Measurements from ENCODE around the gene TBPL1. TPM values are rescaled to one million over a fixed set of nuclear protein-coding genes. Genes with fewer than 3 reads are reported as not detected.

The TBPL1 gene
- total and polyA plus RNA-seq, 7 experiments from 2014 or later: 21.0 to 51.2 (median 31.2) TPM

GRCh38 chr6:134004714-134005113, 51.7 kb downstream of the TBPL1 start:
- ChIA-PET POLR2A (no interaction called here), CTCF (interaction anchor here (0.7 kb wide), 1 partner anchor 138 kb away, joined by 4 read pairs; no protein-coding TSS in a partner anchor)
- H3K27me3 ChIP-seq (ENCODE audit: control insufficient read depth in 2 of 2, insufficient read depth in 2 of 2, low read length in 2 of 2): no peaks in the 10 kb centered on the region
- DNase-seq (no peak), ATAC-seq (no peak)
- H3K27ac ChIP-seq (ENCODE audit: low read depth, low read length): no peak overlapping the region
- H3K36me3 ChIP-seq (ENCODE audit: control insufficient read depth in 2 of 3, insufficient read depth in 3 of 3, low read length in 3 of 3): no peaks in the 10 kb centered on the region
- Mint-ChIP-seq H3K4me3 (no peak overlapping the region), H3K27ac (no peak overlapping the region), H3K9me3 (peaks cover 0 to 2% (median 0%) of the 10 kb centered on the region in 11 donors), H3K27me3 (peaks cover 12 to 20% (median 17%) of the 10 kb centered on the region in 5 donors), H3K4me1 (peaks cover 0 to 3% (median 0%) of the 10 kb centered on the region in 7 donors), H3K36me3 (peaks cover 0 to 4% (median 0%) of the 10 kb centered on the region in 5 donors)
- intact Hi-C loops (cut with micrococcal nuclease): no loop called here
- no peaks in the 10 kb centered on the region for H3K9me3 ChIP-seq (ENCODE audit: control insufficient read depth in 2 of 3, low read length in 3 of 3)
- H3K4me1 ChIP-seq (ENCODE audit: control insufficient read depth in 2 of 2, insufficient read depth in 2 of 2, low read length in 2 of 2): no peaks in the 10 kb centered on the region
- no peak overlapping the region for H3K4me3 ChIP-seq (ENCODE audit: low read length)

- Mint-ChIP-seq H3K36me3 (peaks cover 0 to 4% (median 0%) of the 10 kb centered on the region in 5 donors), H3K27ac (no peak overlapping the region), H3K4me3 (no peak overlapping the region), H3K27me3 (peaks cover 12 to 20% (median 17%) of the 10 kb centered on the region in 5 donors), H3K4me1 (peaks cover 0 to 3% (median 0%) of the 10 kb centered on the region in 7 donors), H3K9me3 (peaks cover 0 to 1% (median 0%) of the 10 kb centered on the region in 11 donors)
- H3K4me1 ChIP-seq (ENCODE audit: control insufficient read depth in 2 of 2, insufficient read depth in 2 of 2, low read length in 2 of 2): no peaks in the 10 kb centered on the region
- no peaks in the 10 kb centered on the region for H3K9me3 ChIP-seq (ENCODE audit: control insufficient read depth in 2 of 3, low read length in 3 of 3)
- H3K4me3 ChIP-seq (ENCODE audit: low read length): no peak overlapping the region
- no peaks in the 10 kb centered on the region for H3K36me3 ChIP-seq (ENCODE audit: control insufficient read depth in 2 of 3, insufficient read depth in 3 of 3, low read length in 3 of 3)
- ATAC-seq (no peak), DNase-seq (no peak)
- intact Hi-C loops (cut with micrococcal nuclease): no loop called here
- ChIA-PET CTCF (no interaction called here), POLR2A (no interaction called here)
- no peak overlapping the region for H3K27ac ChIP-seq (ENCODE audit: low read depth, low read length)
- no peaks in the 10 kb centered on the region for H3K27me3 ChIP-seq (ENCODE audit: control insufficient read depth in 2 of 2, insufficient read depth in 2 of 2, low read length in 2 of 2)
Observed at GRCh38 chr6:134005800-134006199, 52.8 kb downstream of the TBPL1 start.

- ATAC-seq (no peak), DNase-seq (no peak)
- H3K27me3 Mint-ChIP-seq: peaks cover 12 to 18% (median 17%) of the 10 kb centered on the region in 5 donors
- no peaks in the 10 kb centered on the region for H3K9me3 ChIP-seq (ENCODE audit: control insufficient read depth in 2 of 3, low read length in 3 of 3)
- H3K4me1 Mint-ChIP-seq: peaks cover 0 to 3% (median 0%) of the 10 kb centered on the region in 7 donors
- H3K4me3 ChIP-seq (ENCODE audit: low read length): no peak overlapping the region
- no peaks in the 10 kb centered on the region for H3K27me3 ChIP-seq (ENCODE audit: control insufficient read depth in 2 of 2, insufficient read depth in 2 of 2, low read length in 2 of 2)
- no peaks in the 10 kb centered on the region for H3K36me3 ChIP-seq (ENCODE audit: control insufficient read depth in 2 of 3, insufficient read depth in 3 of 3, low read length in 3 of 3)
- no peak overlapping the region for H3K27ac ChIP-seq (ENCODE audit: low read depth, low read length)
- H3K4me3 Mint-ChIP-seq: no peak overlapping the region
- ChIA-PET CTCF (no interaction called here), POLR2A (no interaction called here)
- H3K4me1 ChIP-seq (ENCODE audit: control insufficient read depth in 2 of 2, insufficient read depth in 2 of 2, low read length in 2 of 2): no peaks in the 10 kb centered on the region
- no peak overlapping the region for H3K27ac Mint-ChIP-seq
- peaks cover 0 to 1% (median 0%) of the 10 kb centered on the region in 11 donors for H3K9me3 Mint-ChIP-seq
- intact Hi-C loops (cut with micrococcal nuclease): no loop called here
- peaks cover 0 to 4% (median 0%) of the 10 kb centered on the region in 5 donors for H3K36me3 Mint-ChIP-seq
Observed at GRCh38 chr6:134007077-134007476, 54.1 kb downstream of the TBPL1 start.

- CTCF ChIA-PET: no interaction called here
- no peak for ATAC-seq
Observed at GRCh38 chr6:134009876-134010275, 56.9 kb downstream of the TBPL1 start.

GRCh38 chr6:134010400-134010799, 57.4 kb downstream of the TBPL1 start:
- intact Hi-C loops (cut with micrococcal nuclease): no loop called here

More at GRCh38 chr6:134009876-134010275, 56.9 kb downstream of the TBPL1 start:
- H3K36me3 ChIP-seq (ENCODE audit: control insufficient read depth in 2 of 3, insufficient read depth in 3 of 3, low read length in 3 of 3): no peaks in the 10 kb centered on the region
- no peaks in the 10 kb centered on the region for H3K9me3 ChIP-seq (ENCODE audit: control insufficient read depth in 2 of 3, low read length in 3 of 3)
- H3K9me3 Mint-ChIP-seq: peaks cover 0 to 1% (median 0%) of the 10 kb centered on the region in 11 donors
- no peaks in the 10 kb centered on the region for H3K27me3 ChIP-seq (ENCODE audit: control insufficient read depth in 2 of 2, insufficient read depth in 2 of 2, low read length in 2 of 2)
- no peaks in the 10 kb centered on the region for H3K4me1 Mint-ChIP-seq
- DNase-seq: no peak
- H3K27me3 Mint-ChIP-seq: peaks cover 5 to 16% (median 11%) of the 10 kb centered on the region in 5 donors
- no peak overlapping the region for H3K27ac ChIP-seq (ENCODE audit: low read depth, low read length)
- H3K36me3 Mint-ChIP-seq: peaks cover 0 to 4% (median 0%) of the 10 kb centered on the region in 5 donors
- no peaks in the 10 kb centered on the region for H3K4me1 ChIP-seq (ENCODE audit: control insufficient read depth in 2 of 2, insufficient read depth in 2 of 2, low read length in 2 of 2)
- POLR2A ChIA-PET: no interaction called here
- intact Hi-C loops (cut with micrococcal nuclease): no loop called here
- no peak overlapping the region for H3K4me3 Mint-ChIP-seq
- no peak overlapping the region for H3K27ac Mint-ChIP-seq
- H3K4me3 ChIP-seq (ENCODE audit: low read length): no peak overlapping the region

GRCh38 chr6:134010974-134011373, 58.0 kb downstream of the TBPL1 start:
- Mint-ChIP-seq H3K27ac (no peak overlapping the region), H3K9me3 (no peaks in the 10 kb centered on the region), H3K36me3 (no peaks in the 10 kb centered on the region), H3K4me3 (no peak overlapping the region), H3K4me1 (no peaks in the 10 kb centered on the region), H3K27me3 (peaks cover 0 to 16% (median 7%) of the 10 kb centered on the region in 5 donors)
- no peak for ATAC-seq
- CTCF ChIA-PET: interaction anchor here (0.6 kb wide), 1 partner anchor 84 kb away, joined by 4 read pairs; no protein-coding TSS in a partner anchor
- intact Hi-C loops (cut with micrococcal nuclease): no loop called here
- Histone ChIP-seq H3K4me1 (ENCODE audit: control insufficient read depth in 2 of 2, insufficient read depth in 2 of 2, low read length in 2 of 2) (no peaks in the 10 kb centered on the region), H3K27ac (ENCODE audit: low read depth, low read length) (no peak overlapping the region), H3K27me3 (ENCODE audit: control insufficient read depth in 2 of 2, insufficient read depth in 2 of 2, low read length in 2 of 2) (no peaks in the 10 kb centered on the region), H3K4me3 (ENCODE audit: low read length) (no peak overlapping the region), H3K9me3 (ENCODE audit: control insufficient read depth in 2 of 3, low read length in 3 of 3) (no peaks in the 10 kb centered on the region), H3K36me3 (ENCODE audit: control insufficient read depth in 2 of 3, insufficient read depth in 3 of 3, low read length in 3 of 3) (no peaks in the 10 kb centered on the region)
- DNase-seq: no peak
- POLR2A ChIA-PET: no interaction called here

More at GRCh38 chr6:134010400-134010799, 57.4 kb downstream of the TBPL1 start:
- H3K27ac Mint-ChIP-seq: no peak overlapping the region
- no peak for DNase-seq
- peaks cover 4 to 16% (median 10%) of the 10 kb centered on the region in 5 donors for H3K27me3 Mint-ChIP-seq
- CTCF ChIA-PET: interaction anchor here (0.6 kb wide), 1 partner anchor 83 kb away, joined by 4 read pairs; no protein-coding TSS in a partner anchor
- peaks cover 0 to 4% (median 0%) of the 10 kb centered on the region in 5 donors for H3K36me3 Mint-ChIP-seq
- H3K27ac ChIP-seq (ENCODE audit: low read depth, low read length): no peak overlapping the region
- ATAC-seq: no peak
- no peaks in the 10 kb centered on the region for H3K27me3 ChIP-seq (ENCODE audit: control insufficient read depth in 2 of 2, insufficient read depth in 2 of 2, low read length in 2 of 2)
- H3K4me1 Mint-ChIP-seq: no peaks in the 10 kb centered on the region
- peaks cover 0 to 1% (median 0%) of the 10 kb centered on the region in 11 donors for H3K9me3 Mint-ChIP-seq
- H3K4me1 ChIP-seq (ENCODE audit: control insufficient read depth in 2 of 2, insufficient read depth in 2 of 2, low read length in 2 of 2): no peaks in the 10 kb centered on the region
- POLR2A ChIA-PET: no interaction called here
- no peaks in the 10 kb centered on the region for H3K9me3 ChIP-seq (ENCODE audit: control insufficient read depth in 2 of 3, low read length in 3 of 3)
- H3K4me3 ChIP-seq (ENCODE audit: low read length): no peak overlapping the region
- no peak overlapping the region for H3K4me3 Mint-ChIP-seq
- H3K36me3 ChIP-seq (ENCODE audit: control insufficient read depth in 2 of 3, insufficient read depth in 3 of 3, low read length in 3 of 3): no peaks in the 10 kb centered on the region

GRCh38 chr6:134014588-134015137, 61.6 kb downstream of the TBPL1 start:
- no peak overlapping the region for H3K27ac Mint-ChIP-seq
- Histone ChIP-seq H3K27me3 (ENCODE audit: control insufficient read depth in 2 of 2, insufficient read depth in 2 of 2, low read length in 2 of 2) (no peaks in the 10 kb centered on the region), H3K27ac (ENCODE audit: low read depth, low read length) (no peak overlapping the region), H3K4me1 (ENCODE audit: control insufficient read depth in 2 of 2, insufficient read depth in 2 of 2, low read length in 2 of 2) (no peaks in the 10 kb centered on the region), H3K36me3 (ENCODE audit: control insufficient read depth in 2 of 3, insufficient read depth in 3 of 3, low read length in 3 of 3) (no peaks in the 10 kb centered on the region), H3K4me3 (ENCODE audit: low read length) (no peak overlapping the region), H3K9me3 (ENCODE audit: control insufficient read depth in 2 of 3, low read length in 3 of 3) (no peaks in the 10 kb centered on the region)
- H3K4me1 Mint-ChIP-seq: no peaks in the 10 kb centered on the region
- DNase-seq: no peak
- intact Hi-C loops (cut with micrococcal nuclease): no loop called here
- ChIA-PET POLR2A (no interaction called here), CTCF (no interaction called here)
- H3K4me3 Mint-ChIP-seq: no peak overlapping the region
- peaks cover 0 to 10% (median 8%) of the 10 kb centered on the region in 5 donors for H3K27me3 Mint-ChIP-seq
- H3K9me3 Mint-ChIP-seq: no peaks in the 10 kb centered on the region
- H3K36me3 Mint-ChIP-seq: no peaks in the 10 kb centered on the region
- ATAC-seq: no peak
